Measurements from ENCODE around the gene RTP3. TPM values are rescaled to one million over a fixed set of nuclear protein-coding genes. Genes with fewer than 3 reads are reported as not detected.
A peak's percentile ranks its signal among the peaks of the same experiment; 100 is the strongest.

RTP3 gene
- total RNA-seq = not detected

DNA sequence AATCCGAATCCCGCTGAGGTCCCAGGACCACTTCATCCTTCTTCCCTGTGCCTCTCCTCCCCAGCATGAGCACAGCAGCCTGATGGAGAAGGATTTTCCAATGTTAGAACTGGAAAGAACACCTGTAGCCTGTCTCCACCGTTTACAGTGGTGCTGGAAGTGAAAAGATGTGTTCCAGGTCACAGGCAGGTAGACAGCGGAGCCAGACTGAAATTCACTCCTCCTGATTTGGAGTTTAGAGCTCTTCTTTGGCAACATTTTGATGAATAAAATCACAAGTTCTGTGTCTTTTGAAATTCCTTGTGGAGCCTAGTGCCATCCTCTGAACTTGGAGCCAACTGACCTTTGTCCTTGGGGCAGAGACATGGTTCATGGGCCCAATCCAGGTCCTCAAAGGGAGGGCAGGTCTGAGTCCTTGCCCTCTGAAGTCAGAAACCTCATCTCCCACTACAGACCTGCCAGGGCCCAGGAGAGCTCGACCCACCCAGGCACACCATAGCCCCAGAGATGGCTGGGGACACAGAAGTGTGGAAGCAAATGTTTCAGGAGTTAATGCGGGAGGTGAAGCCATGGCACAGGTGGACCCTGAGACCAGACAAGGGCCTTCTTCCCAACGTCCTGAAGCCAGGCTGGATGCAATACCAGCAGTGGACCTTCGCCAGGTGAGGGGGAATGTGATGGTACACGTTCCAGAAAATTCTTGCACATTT is at the start of gene RTP3:
Gene RTP3 (plus strand): TSS at position 421 of the 710 bp plus-strand sequence. CDS start 87 bp downstream, at position 508.
- TF ChIP-seq POLR2A (IDR thresholded peaks at IDR 0.05) (no peak), CTCF (IDR thresholded peaks at IDR 0.05) (no peak)
- no peaks in the 10 kb centered on the region for H3K4me1 ChIP-seq
- no peak for ATAC-seq

GRCh38 chr3:46448721-46449120 is 49.1 kb upstream of the RTP3 start:
- Histone ChIP-seq H3K4me1 (no peaks in the 10 kb centered on the region), H3K36me3 (replicated peaks in 1 of 2; ENCODE audit: insufficient read depth in 1 of 2, low read depth in 2 of 2) (peaks cover 0 to 7% of the 10 kb centered on the region in 2 donors), H3K27me3 (no peaks in the 10 kb centered on the region), H3K4me3 (no peak overlapping the region), H3K9me3 (no peaks in the 10 kb centered on the region), H3K27ac (no peak overlapping the region)
- TF ChIP-seq CTCF (IDR thresholded peaks at IDR 0.05) (no peak), POLR2A (IDR thresholded peaks at IDR 0.05) (no peak)
- ATAC-seq = no peak
- 89 to 93% methylated on average over 13 to 16 of the region's 17 CpGs for WGBS, 2 donors
- no peak for DNase-seq
- intact Hi-C loops (cut with DNase I) = no loop called here

More for the DNA sequence above, at the start of gene RTP3:
- whole genome bisulfite sequencing, 2 donors = 63 to 76% methylated on average over 7 to 9 of the region's 9 CpGs
- no peaks in the 10 kb centered on the region for H3K36me3 ChIP-seq (replicated peaks in 1 of 2; ENCODE audit: insufficient read depth in 1 of 2, low read depth in 2 of 2)
- no peaks in the 10 kb centered on the region for H3K9me3 ChIP-seq
- no peak within 1 kb of the TSS for H3K27ac ChIP-seq
- no peak for DNase-seq
- no peak within 1 kb of the TSS for H3K4me3 ChIP-seq
- no peaks in the 10 kb centered on the region for H3K27me3 ChIP-seq
- intact Hi-C loops (cut with DNase I) = loop anchor here (10.0 kb wide), 1 partner anchor 57 kb away; no protein-coding TSS in a partner anchor

DNA sequence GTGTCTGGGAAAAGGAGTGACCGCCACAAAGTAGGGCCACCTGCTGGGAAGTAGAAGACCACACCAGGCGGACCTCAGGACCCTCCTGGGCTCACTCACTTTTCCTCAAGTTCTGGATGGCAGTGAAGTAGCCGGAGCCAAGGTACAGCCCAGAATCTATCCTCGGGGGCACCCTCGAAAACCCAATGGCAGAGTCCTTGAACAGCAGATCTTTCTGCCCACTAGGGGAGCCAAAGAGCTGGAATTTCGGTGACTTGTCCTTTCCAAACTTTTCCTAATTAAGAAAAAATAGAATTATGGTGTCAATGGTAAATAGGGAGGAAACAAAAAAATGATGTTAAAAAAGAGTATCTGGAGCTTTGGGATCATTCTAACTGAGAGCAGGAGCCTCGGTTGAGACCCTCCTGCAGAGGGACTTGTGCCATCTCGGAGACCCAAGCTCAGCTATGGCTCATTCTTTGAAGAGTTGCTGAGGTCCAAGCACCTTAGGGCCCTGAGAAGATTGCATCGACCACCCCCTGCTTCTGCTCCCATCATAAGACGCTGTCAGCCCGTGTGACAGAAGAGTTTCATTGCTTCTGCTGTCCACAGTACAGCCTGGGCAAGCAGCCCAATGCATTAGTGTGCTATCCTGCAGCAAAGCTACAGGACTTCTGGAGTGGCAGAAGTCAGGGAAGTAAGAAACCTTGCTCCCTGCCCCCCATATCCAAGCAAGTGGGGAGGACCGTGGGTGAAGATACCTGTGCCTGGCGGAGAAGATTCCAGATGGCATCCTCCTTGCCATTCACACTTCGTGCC is 47.8 kb upstream of the RTP3 start:
- intact Hi-C loops (cut with DNase I) = no loop called here
- no peaks in the 10 kb centered on the region for H3K4me1 ChIP-seq
- no peaks in the 10 kb centered on the region for H3K9me3 ChIP-seq
- H3K27me3 ChIP-seq = no peaks in the 10 kb centered on the region
- H3K4me3 ChIP-seq = no peak overlapping the region
- H3K27ac ChIP-seq = no peak overlapping the region
- peak; percentile 30 to 50 (median 47) for TF ChIP-seq CTCF (IDR thresholded peaks at IDR 0.05)
- no peak for TF ChIP-seq POLR2A (IDR thresholded peaks at IDR 0.05)
- ATAC-seq (no peak), DNase-seq (peak in 2 of 4 donors; percentile 23 to 33)
- H3K36me3 ChIP-seq (replicated peaks in 1 of 2; ENCODE audit: insufficient read depth in 1 of 2, low read depth in 2 of 2) = peaks cover 0 to 5% of the 10 kb centered on the region in 2 donors
- WGBS, 2 donors = 68 to 72% methylated on average over 12 to 14 of the region's 14 CpGs

GRCh38 chr3:46453526-46454208 is 44.1 kb upstream of the RTP3 start:
- TF ChIP-seq POLR2A (IDR thresholded peaks at IDR 0.05) = no peak
- no peak for TF ChIP-seq CTCF (IDR thresholded peaks at IDR 0.05)
- intact Hi-C loops (cut with DNase I) = no loop called here
- no peaks in the 10 kb centered on the region for H3K4me1 ChIP-seq
- H3K4me3 ChIP-seq = no peak overlapping the region
- DNase-seq (no peak), ATAC-seq (no peak)
- H3K27me3 ChIP-seq = no peaks in the 10 kb centered on the region
- no peaks in the 10 kb centered on the region for H3K9me3 ChIP-seq
- H3K36me3 ChIP-seq (replicated peaks in 1 of 2; ENCODE audit: insufficient read depth in 1 of 2, low read depth in 2 of 2) = peaks cover 0 to 2% of the 10 kb centered on the region in 2 donors
- WGBS, 2 donors = 70 to 85% methylated on average over 6 to 7 of the region's 7 CpGs
- no peak overlapping the region for H3K27ac ChIP-seq

Measured in body of pancreas (tissue), 4 donors.